Spleen (tissue), 11 donors: Measurements from ENCODE around the gene GLG1. TPM values are rescaled to one million over a fixed set of nuclear protein-coding genes. Genes with fewer than 3 reads are reported as not detected.
"Not testable (repeated sequence)": the region's sequence is repeated elsewhere in the genome, so short reads cannot be mapped to it uniquely, and the experiment has no call there.

Source experiments
- DNase-seq: peaks from one replicate; pipeline ENCODE4 v3.0.0-alpha.2; 2020
- H3K27ac ChIP-seq, 8 donors: fragments of 200-600 bp; sonication (generic) in 7 of 8; 1 replicate in 4 of 8; 2 replicates in 4 of 8; pipeline versions ENCODE4 v1.5.0 to v1.8.0; 2016 to 2021; ENCODE audit warnings: inconsistent platforms in 4 of 8, mild to moderate bottlenecking in 4 of 8, moderate library complexity in 1 of 8
- H3K27me3 ChIP-seq, 7 donors: fragments of 200-600 bp; sonication (generic) in 6 of 7; replicated peaks in 1 of 7; 1 replicate in 4 of 7; 2 replicates in 3 of 7; pipeline versions ENCODE4 v1.5.0 to v1.8.0; 2016 to 2021; ENCODE audit warnings: inconsistent platforms in 3 of 7, mild to moderate bottlenecking in 1 of 7
- H3K36me3 ChIP-seq, 6 donors: fragments of 200-600 bp; sonication (generic) in 5 of 6; 1 replicate in 4 of 6; 2 replicates in 2 of 6; pipeline versions ENCODE4 v1.5.0 to v1.8.0; 2016 to 2021; ENCODE audit warnings: inconsistent platforms in 2 of 6
- H3K4me1 ChIP-seq, 6 donors: fragments of 200-600 bp; sonication (generic) in 5 of 6; 1 replicate in 3 of 6; 2 replicates in 3 of 6; pipeline versions ENCODE4 v1.5.0 to v1.8.0; 2016 to 2021; ENCODE audit warnings: inconsistent platforms in 3 of 6
- H3K4me3 ChIP-seq, 8 donors: fragments of 200-600 bp; sonication (generic) in 7 of 8; 1 replicate in 4 of 8; 2 replicates in 4 of 8; pipeline versions ENCODE4 v1.5.0 to v1.8.0; 2016 to 2021; ENCODE audit warnings: inconsistent platforms in 4 of 8, mild to moderate bottlenecking in 4 of 8, moderate library complexity in 2 of 8
- H3K9me3 ChIP-seq, 8 donors: fragments of 200-600 bp; sonication (generic) in 7 of 8; 1 replicate in 4 of 8; 2 replicates in 4 of 8; pipeline versions ENCODE4 v1.5.0 to v1.8.0; 2016 to 2021; ENCODE audit warnings: inconsistent platforms in 4 of 8
- POLR2A ChIP-seq, 3 donors: fragments of 450-650 bp; IDR thresholded peaks; one replicate each; pipeline ENCODE4 v1.5.1; 2017; ENCODE audit warnings: antibody characterized with exemption in 3 of 3, mild to moderate bottlenecking in 1 of 3
- POLR2AphosphoS5 ChIP-seq, 3 donors: sonication (generic); formaldehyde crosslinking; IDR thresholded peaks; one replicate each; pipeline ENCODE4 v1.5.1; 2017; ENCODE audit warnings: antibody characterized with exemption in 3 of 3
- WGBS, 5 donors: extraction: QIAGEN DNeasy Blood & Tissue Kit in 3 of 5; methylation state at CpG; one replicate each; pipeline versions ENCODE4 v1.1.5 to v1.1.7; 2013 to 2018; 5-methylcytosine and 5-hydroxymethylcytosine counted together
- intact Hi-C: fragments of 100-400 bp; cut with DNase I; formaldehyde crosslinking; loops from one replicate; pipeline ENCODE4 v1.15.0; 2023; ENCODE audit warnings: low total_unique reads
- polyA plus RNA-seq, 3 donors: library from polyadenylated mRNA; stranded (reverse); fragments of 200-250 nt; gene quantifications; one replicate each; pipeline ENCODE4 v1.2.1, GENCODE V29; 2013
- total RNA-seq, 7 donors: library from RNA; depleted of rRNA in 3 of 7; stranded (reverse); fragments of >200 nt in 3 of 7; fragmentation: NEBNext Ultra II Directional in 4 of 7; extraction: Animal tissue kit (Norgen Biotek cat#: 25700) in 4 of 7; gene quantifications; one replicate each; pipeline versions ENCODE4 v1.1.0 to v1.2.1, GENCODE V29; 2016 to 2021
- TF ChIP-seq, protein P1 (sequence below), 11 experiments: fragments of 200-600 bp in 7 of 11; fragments of 450-650 bp in 4 of 11; sonication (generic) in 4 of 11; IDR thresholded peaks in 8 of 11; conservative IDR thresholded peaks in 3 of 11; 1 replicate in 7 of 11; 2 replicates in 4 of 11; pipeline versions ENCODE4 v1.4.0 to v1.8.0; 2016 to 2021; ENCODE audit warnings: antibody characterized with exemption in 11 of 11, inconsistent platforms in 4 of 11, mild to moderate bottlenecking in 1 of 11
- donor health status: healthy with polysubstance abuse.
- donor health status: DM: no; HTN: no; CAD: no; lungs with moderate emphysema.
- donor health status: DM: no; HTN: no; CAD: no.
- donor health status: Bipolar disorder and iron deficiency.
- donor health status: healthy.
- donor health status: DM: no; HTN: no; CAD: no.
- donor health status: DM: yes; HTN: yes; CAD: no.

The GLG1 gene
- total and polyA plus RNA-seq, 10 donors, result 14.6 to 124 (median 101) TPM

GRCh38 chr16:74558873-74559272 is 48.0 kb downstream of the GLG1 start:
- no peaks in the 10 kb centered on the region for H3K27me3 ChIP-seq
- no peak for DNase-seq
- intact Hi-C loops, result no loop called here
- no peaks in the 10 kb centered on the region for H3K9me3 ChIP-seq
- H3K27ac ChIP-seq, result no peak overlapping the region
- 55 to 85% (median 76%) methylated on average over 4 of the region's 4 CpGs for WGBS, 5 donors
- peaks cover 0 to 48% (median 9%) of the 10 kb centered on the region in 6 donors for H3K4me1 ChIP-seq
- H3K36me3 ChIP-seq, result peaks cover 0 to 11% (median 0%) of the 10 kb centered on the region in 6 donors
- H3K4me3 ChIP-seq, result no peak overlapping the region
- no peak for TF ChIP-seq POLR2A (IDR thresholded peaks at IDR 0.05)
- TF ChIP-seq, protein P1, sequence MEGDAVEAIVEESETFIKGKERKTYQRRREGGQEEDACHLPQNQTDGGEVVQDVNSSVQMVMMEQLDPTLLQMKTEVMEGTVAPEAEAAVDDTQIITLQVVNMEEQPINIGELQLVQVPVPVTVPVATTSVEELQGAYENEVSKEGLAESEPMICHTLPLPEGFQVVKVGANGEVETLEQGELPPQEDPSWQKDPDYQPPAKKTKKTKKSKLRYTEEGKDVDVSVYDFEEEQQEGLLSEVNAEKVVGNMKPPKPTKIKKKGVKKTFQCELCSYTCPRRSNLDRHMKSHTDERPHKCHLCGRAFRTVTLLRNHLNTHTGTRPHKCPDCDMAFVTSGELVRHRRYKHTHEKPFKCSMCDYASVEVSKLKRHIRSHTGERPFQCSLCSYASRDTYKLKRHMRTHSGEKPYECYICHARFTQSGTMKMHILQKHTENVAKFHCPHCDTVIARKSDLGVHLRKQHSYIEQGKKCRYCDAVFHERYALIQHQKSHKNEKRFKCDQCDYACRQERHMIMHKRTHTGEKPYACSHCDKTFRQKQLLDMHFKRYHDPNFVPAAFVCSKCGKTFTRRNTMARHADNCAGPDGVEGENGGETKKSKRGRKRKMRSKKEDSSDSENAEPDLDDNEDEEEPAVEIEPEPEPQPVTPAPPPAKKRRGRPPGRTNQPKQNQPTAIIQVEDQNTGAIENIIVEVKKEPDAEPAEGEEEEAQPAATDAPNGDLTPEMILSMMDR (IDR thresholded peaks at IDR 0.05 in 8 of 11, conservative IDR thresholded peaks at IDR 0.05 in 3 of 11), result no peak
- no peak for TF ChIP-seq POLR2AphosphoS5 (IDR thresholded peaks at IDR 0.05)

- peaks cover 0 to 35% (median under 1%) of the 10 kb centered on the region in 6 donors for H3K4me1 ChIP-seq
- TF ChIP-seq POLR2AphosphoS5 (IDR thresholded peaks at IDR 0.05) (no peak), POLR2A (IDR thresholded peaks at IDR 0.05) (no peak)
- TF ChIP-seq, protein P1 (IDR thresholded peaks at IDR 0.05 in 8 of 11, conservative IDR thresholded peaks at IDR 0.05 in 3 of 11), result no peak
- no peak overlapping the region for H3K27ac ChIP-seq
- H3K4me3 ChIP-seq, result no peak overlapping the region
- no peaks in the 10 kb centered on the region for H3K27me3 ChIP-seq
- peaks cover 0 to 11% (median 0%) of the 10 kb centered on the region in 6 donors for H3K36me3 ChIP-seq
- H3K9me3 ChIP-seq, result no peaks in the 10 kb centered on the region
- 79 to 89% (median 83%) methylated on average over 1 of the region's 1 CpG for WGBS, 5 donors
- no peak for DNase-seq
- intact Hi-C loops, result no loop called here
These were observed 49.6 kb downstream of the GLG1 start for GRCh38 chr16:74557275-74557674.

- intact Hi-C loops, result no loop called here
- H3K36me3 ChIP-seq, result peaks cover 0 to 11% (median 0%) of the 10 kb centered on the region in 6 donors
- H3K9me3 ChIP-seq, result no peaks in the 10 kb centered on the region
- H3K27ac ChIP-seq, result no peak overlapping the region
- 87 to 100% (median 97%) methylated on average over 1 of the region's 1 CpG for WGBS, 5 donors
- TF ChIP-seq, protein P1 (IDR thresholded peaks at IDR 0.05 in 8 of 11, conservative IDR thresholded peaks at IDR 0.05 in 3 of 11), result no peak
- no peak for TF ChIP-seq POLR2AphosphoS5 (IDR thresholded peaks at IDR 0.05)
- no peak for TF ChIP-seq POLR2A (IDR thresholded peaks at IDR 0.05)
- no peak for DNase-seq
- H3K4me1 ChIP-seq, result peaks cover 0 to 27% (median 0%) of the 10 kb centered on the region in 6 donors
- no peak overlapping the region for H3K4me3 ChIP-seq
- H3K27me3 ChIP-seq, result no peaks in the 10 kb centered on the region
These were observed 50.5 kb downstream of the GLG1 start for GRCh38 chr16:74556375-74556922.

DNA sequence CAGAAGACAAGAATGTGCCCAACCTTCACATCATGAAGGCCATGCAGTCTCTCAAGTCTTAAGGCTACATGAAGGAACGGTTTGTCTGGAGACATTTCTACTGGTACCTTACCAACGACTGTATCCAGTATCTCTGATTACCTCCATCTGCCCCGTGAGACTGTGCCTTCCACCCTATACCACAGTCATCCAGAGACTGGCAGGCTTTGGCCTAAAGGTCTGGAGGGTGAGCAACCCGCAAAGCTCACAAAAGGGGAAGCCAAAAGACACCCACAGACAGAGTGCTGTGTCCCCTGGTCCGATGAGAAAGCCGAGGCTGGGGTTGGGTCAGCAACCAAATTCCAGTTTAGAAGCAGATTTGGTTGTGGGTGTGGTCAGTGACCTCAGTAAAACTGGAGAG is 54.6 kb downstream of the GLG1 start:
- intact Hi-C loops, H3K4me1 ChIP-seq, H3K4me3 ChIP-seq, H3K27ac ChIP-seq, H3K9me3 ChIP-seq, DNase-seq, H3K27me3 ChIP-seq, H3K36me3 ChIP-seq: not testable (repeated sequence)
- WGBS, 5 donors, result 94 to 100% (median 99%) methylated on average over 3 to 6 of the region's 6 CpGs

DNA sequence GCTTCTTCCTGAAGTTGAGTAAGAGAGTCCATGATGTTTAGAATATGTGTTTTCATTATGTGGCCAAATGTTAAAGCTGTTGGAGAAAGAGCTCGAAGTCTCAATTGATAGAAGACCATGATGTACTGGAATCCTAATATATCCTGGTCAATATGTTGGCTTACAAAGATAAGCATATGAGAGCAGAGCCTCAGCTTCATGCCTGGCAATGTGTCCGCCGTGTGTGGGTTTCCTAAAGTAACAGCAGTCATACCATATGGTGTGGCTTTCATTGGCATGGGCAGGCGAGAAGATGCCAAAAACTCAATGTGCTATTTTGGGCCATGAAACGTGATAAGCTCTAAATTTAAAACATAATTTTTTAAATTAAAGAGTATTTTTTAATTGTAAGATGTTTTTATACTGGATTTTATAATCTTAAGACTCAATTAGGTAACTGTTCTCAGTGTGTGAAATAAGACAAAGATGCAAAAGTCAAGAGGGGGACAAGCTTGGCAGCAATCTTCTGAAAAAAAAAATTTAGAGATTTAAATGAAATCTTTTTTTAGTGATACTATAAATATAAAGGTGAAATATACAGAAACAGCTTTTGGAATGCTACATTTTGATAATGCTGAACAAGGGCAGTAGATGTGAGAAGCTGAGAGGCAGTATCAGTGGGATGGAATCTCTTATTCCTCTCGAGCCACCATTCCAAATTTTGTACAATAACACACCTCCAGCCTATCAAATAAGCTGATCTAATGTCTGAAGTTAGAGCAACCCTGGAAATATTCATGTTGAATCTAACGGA is 56.5 kb downstream of the GLG1 start:
- H3K4me1 ChIP-seq, H3K4me3 ChIP-seq, H3K27ac ChIP-seq, DNase-seq, H3K27me3 ChIP-seq, intact Hi-C loops, H3K36me3 ChIP-seq, H3K9me3 ChIP-seq: not testable (repeated sequence)
- WGBS, 5 donors, result 89 to 90% (median 90%) methylated on average over 5 to 7 of the region's 7 CpGs

GRCh38 chr16:74546112-74546511 is 60.8 kb downstream of the GLG1 start:
- H3K4me3 ChIP-seq, H3K27me3 ChIP-seq, H3K4me1 ChIP-seq, H3K36me3 ChIP-seq, H3K27ac ChIP-seq, intact Hi-C loops, DNase-seq, H3K9me3 ChIP-seq: not testable (repeated sequence)
- WGBS, 5 donors, result 96 to 100% (median 98%) methylated on average over 4 of the region's 4 CpGs

DNA sequence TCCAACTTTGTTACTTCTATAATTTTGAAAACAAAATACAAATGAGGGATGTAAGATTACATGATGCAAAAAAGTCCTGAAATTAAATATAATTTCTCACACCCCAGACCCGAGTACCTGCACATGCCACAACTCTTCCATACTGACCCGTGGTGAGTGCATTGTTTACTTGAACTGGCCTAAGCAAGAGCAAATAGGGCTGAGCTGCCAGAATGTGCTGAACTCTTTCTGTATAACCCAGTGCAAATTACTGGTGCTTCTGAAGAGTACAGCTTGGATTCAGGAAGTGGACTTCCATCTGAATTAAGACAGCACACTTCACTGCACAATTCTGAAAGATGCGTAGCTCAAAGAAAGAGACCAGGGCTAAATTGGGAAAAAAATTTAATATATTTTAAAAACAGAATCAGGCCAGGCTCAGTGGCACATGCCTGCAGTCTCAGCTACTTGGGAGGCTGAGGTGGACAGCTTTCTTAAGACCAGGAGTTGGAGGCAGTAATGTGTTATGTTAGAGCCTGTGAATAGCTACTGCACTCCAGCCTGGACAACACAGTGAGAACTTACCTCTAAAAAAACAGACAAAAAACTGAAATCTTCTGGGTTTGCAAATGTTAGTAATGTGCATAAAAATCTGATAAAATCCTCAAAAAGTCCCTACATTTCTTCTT is 63.9 kb downstream of the GLG1 start:
- 62 to 98% (median 96%) methylated on average over 1 to 3 of the region's 3 CpGs for WGBS, 5 donors
- H3K36me3 ChIP-seq, H3K4me3 ChIP-seq, H3K9me3 ChIP-seq, H3K4me1 ChIP-seq, H3K27ac ChIP-seq, DNase-seq, intact Hi-C loops, H3K27me3 ChIP-seq: not testable (repeated sequence)
